NOMO-1 treated with dmso at 0.1 percent for 144 hours (cell line): ENCODE data around the gene CFAP141.
"Not testable (repeated sequence)": the region's sequence is repeated elsewhere in the genome, so short reads cannot be mapped to it uniquely, and the experiment has no call there.

Experiments used
- DNase-seq: peaks from one replicate; lab custom pipeline; 2025; ENCODE audit not compliant: unreplicated experiment; lab: John Stamatoyannopoulos, UW

Gene CFAP141

GRCh38 chr1:154208677-154209388, 2.7 kb upstream of the CFAP141 start:
- no peak for DNase-seq

- no peak for DNase-seq
Observed at GRCh38 chr1:154207262-154207661, 1.1 kb upstream of the CFAP141 start.

- DNase-seq, result not testable (repeated sequence)
Observed at GRCh38 chr1:154205778-154206177, 355 bp downstream of the CFAP141 start.

GRCh38 chr1:154199563-154199879, 6.6 kb downstream of the CFAP141 start:
- no peak for DNase-seq

- no peak for DNase-seq
Observed at GRCh38 chr1:154198756-154199562, 7.2 kb downstream of the CFAP141 start.

GRCh38 chr1:154193821-154194220, 12.3 kb downstream of the CFAP141 start:
- no peak for DNase-seq

- no peak for DNase-seq
Observed at GRCh38 chr1:154192476-154192875, 13.7 kb downstream of the CFAP141 start.

- peak; percentile 24 for DNase-seq
Observed at GRCh38 chr1:154191990-154192461, 14.1 kb downstream of the CFAP141 start, which contains the start of gene TPM3. TSS of gene TPM3 (minus strand) at chr1:154192100. CDS start at chr1:154192018, 82 bp downstream.

GRCh38 chr1:154190550-154190949, 15.6 kb downstream of the CFAP141 start:
- no peak for DNase-seq

- no peak for DNase-seq
Observed at GRCh38 chr1:154186852-154187501, 19.2 kb downstream of the CFAP141 start.

GRCh38 chr1:154186177-154186576, 20.0 kb downstream of the CFAP141 start:
- DNase-seq, result peak; percentile 48

GRCh38 chr1:154183046-154183915, 22.9 kb downstream of the CFAP141 start:
- peak; percentile 93 for DNase-seq

GRCh38 chr1:154182344-154183045, 23.6 kb downstream of the CFAP141 start:
- DNase-seq, result peak; percentile 99

- no peak for DNase-seq
Observed at GRCh38 chr1:154181944-154182343, 24.2 kb downstream of the CFAP141 start.

- peak; percentile 71 for DNase-seq
Observed at GRCh38 chr1:154179946-154180687, 26.0 kb downstream of the CFAP141 start.

GRCh38 chr1:154178911-154179811, 27.0 kb downstream of the CFAP141 start:
- DNase-seq, result no peak

- no peak for DNase-seq
Observed at GRCh38 chr1:154178013-154178412, 28.1 kb downstream of the CFAP141 start.

GRCh38 chr1:154176337-154176736, 29.8 kb downstream of the CFAP141 start:
- DNase-seq, result no peak
